PFSK-1 (cell line): ENCODE results near the gene ADTRP.

ENCODE experiments used
- FOXP2 ChIP-seq: optimal IDR thresholded peaks from 2 replicates; pipeline ENCODE3; 2011; ENCODE audit warnings: borderline replicate concordance, control low read depth, inconsistent platforms; ENCODE audit not compliant: insufficient read depth; ENCODE audit errors: extremely low read length, extremely low read depth
- POLR2AphosphoS5 ChIP-seq: IDR thresholded peaks from 2 replicates; pipeline ENCODE4 v1.6.1; 2012; ENCODE audit warnings: low read depth, mild to moderate bottlenecking, control low read depth, low read length, moderate library complexity
- REST ChIP-seq, 2 experiments: IDR thresholded peaks; 2 replicates each; pipeline versions ENCODE4 v1.6.1 to v1.8.0; 2011 to 2012; ENCODE audit warnings: low read depth in 2 of 2, low read length in 2 of 2, control low read depth in 1 of 2, inconsistent platforms in 1 of 2, mild to moderate bottlenecking in 1 of 2, moderate library complexity in 1 of 2; ENCODE audit not compliant: insufficient read depth in 1 of 2
- SIN3A ChIP-seq: IDR thresholded peaks from 2 replicates; pipeline ENCODE4 v1.6.1; 2012; ENCODE audit warnings: mild to moderate bottlenecking, low read length, moderate library complexity, borderline replicate concordance; ENCODE audit not compliant: insufficient read depth
- TAF1 ChIP-seq: IDR thresholded peaks from 2 replicates; pipeline ENCODE4 v1.6.1; 2012; ENCODE audit warnings: low read length, control low read depth, borderline replicate concordance; ENCODE audit not compliant: insufficient read depth

Gene ADTRP

GRCh38 chr6:11712760-11713159, 65.8 kb downstream of the ADTRP start:
- no peak for TF ChIP-seq POLR2AphosphoS5
- TF ChIP-seq SIN3A: no peak

GRCh38 chr6:11711984-11712711, 66.5 kb downstream of the ADTRP start:
- no peak for TF ChIP-seq REST (IDR thresholded peaks at IDR 0.05; ENCODE audit: insufficient read depth in 1 of 2, low read depth in 2 of 2, low read length in 2 of 2)

GRCh38 chr6:11711003-11711983, 67.3 kb downstream of the ADTRP start:
- TF ChIP-seq SIN3A (no peak), FOXP2 (no peak), REST (IDR thresholded peaks at IDR 0.05; ENCODE audit: insufficient read depth in 1 of 2, low read depth in 2 of 2, low read length in 2 of 2) (no peak), TAF1 (no peak), POLR2AphosphoS5 (no peak)

DNA sequence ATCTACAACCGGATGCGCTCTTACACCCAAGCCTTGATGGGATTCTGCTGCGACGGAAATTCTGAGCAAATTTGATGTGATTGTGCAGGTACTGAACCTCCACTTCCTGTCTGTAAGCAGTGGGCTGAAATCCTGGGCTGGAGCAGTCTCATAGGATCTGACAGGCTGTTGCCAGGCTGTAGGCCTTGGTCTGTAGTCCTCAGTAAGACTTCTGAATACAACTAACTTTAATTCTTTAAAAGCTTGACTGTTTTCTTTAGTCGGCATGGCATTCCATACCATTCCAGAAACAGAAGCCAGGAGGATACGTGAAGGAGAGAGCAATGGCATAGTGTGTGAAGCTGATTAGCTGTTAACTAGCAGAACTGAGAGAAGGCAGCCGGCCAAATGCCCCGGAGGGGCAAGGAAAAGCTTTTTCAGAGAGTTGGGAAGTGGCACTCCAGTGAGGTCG, 68.3 kb downstream of the ADTRP start:
- TF ChIP-seq FOXP2 (no peak), REST (IDR thresholded peaks at IDR 0.05; ENCODE audit: insufficient read depth in 1 of 2, low read depth in 2 of 2, low read length in 2 of 2) (no peak), POLR2AphosphoS5 (no peak), SIN3A (no peak), TAF1 (no peak)

DNA sequence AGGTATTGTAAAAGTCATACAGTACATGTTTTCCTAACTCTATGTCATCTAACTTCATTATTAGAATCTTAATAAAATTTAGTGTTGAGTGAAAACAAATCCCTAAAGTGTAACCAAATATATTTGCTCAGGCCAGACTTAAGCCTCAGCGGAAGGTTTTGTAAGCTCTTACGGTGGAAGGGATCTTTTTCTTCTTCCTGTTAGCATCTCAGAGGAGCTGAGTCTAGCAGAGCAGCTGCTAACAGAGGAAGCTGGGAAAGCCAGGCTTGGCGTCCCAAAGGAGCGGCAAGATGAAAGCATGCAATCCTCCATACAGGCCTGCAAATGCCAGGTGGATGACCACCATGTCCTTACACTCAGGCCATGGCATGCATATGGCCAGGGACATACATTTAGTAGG, 72.4 kb downstream of the ADTRP start:
- TF ChIP-seq FOXP2 (no peak), POLR2AphosphoS5 (no peak), TAF1 (no peak), REST (IDR thresholded peaks at IDR 0.05; ENCODE audit: insufficient read depth in 1 of 2, low read depth in 2 of 2, low read length in 2 of 2) (no peak), SIN3A (no peak)
